Measurements from ENCODE around the gene DNAH6.
"Not testable (repeated sequence)": the region's sequence is repeated elsewhere in the genome, so short reads cannot be mapped to it uniquely, and the experiment has no call there.

DNAH6 gene

DNA sequence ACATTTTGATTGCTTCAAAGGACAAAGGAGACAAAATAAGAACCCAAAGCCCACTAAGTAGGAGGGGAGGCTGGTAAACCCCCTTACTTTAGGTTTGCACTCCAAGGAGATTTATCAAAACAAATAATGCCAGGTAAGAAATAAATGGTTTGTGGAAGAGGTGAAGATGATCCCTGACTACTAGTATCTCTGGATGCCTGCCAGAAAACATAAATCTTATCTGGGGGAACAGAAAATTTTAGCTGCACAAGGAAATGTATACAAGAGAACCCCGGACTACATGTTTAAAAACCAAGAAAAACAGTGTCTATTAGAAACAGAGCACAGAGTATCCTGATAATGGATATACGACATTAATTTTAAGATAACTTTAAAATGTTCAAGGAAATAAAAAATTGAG lies 250.5 kb downstream of the DNAH6 start:
- no peak for DNase-seq

GRCh38 chr2:84768840-84769239 lies 252.5 kb downstream of the DNAH6 start:
- DNase-seq = peak; percentile 54

GRCh38 chr2:84770280-84770679 lies 254.0 kb downstream of the DNAH6 start:
- DNase-seq = no peak

DNA sequence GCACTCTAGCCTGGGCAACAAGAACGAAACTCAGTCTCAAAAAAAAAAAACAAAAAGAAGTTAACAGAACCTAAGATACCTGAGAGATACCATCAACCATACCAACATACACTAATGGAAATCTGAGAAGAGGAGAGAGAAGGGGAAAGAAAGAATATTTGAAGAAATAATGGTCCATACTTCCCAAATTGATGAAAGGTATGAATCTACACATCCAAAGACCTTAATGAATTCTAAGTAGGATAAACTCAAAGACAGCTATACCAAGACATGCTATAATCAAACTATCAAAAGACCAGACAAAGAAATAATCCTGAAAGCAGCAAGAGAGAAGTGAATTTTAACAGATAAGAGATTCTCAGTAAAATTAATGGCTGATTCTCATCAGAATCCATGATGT lies 255.0 kb downstream of the DNAH6 start:
- DNase-seq = no peak

- DNase-seq = not testable (repeated sequence)
These were observed 257.3 kb downstream of the DNAH6 start for GRCh38 chr2:84773562-84773961.

DNA sequence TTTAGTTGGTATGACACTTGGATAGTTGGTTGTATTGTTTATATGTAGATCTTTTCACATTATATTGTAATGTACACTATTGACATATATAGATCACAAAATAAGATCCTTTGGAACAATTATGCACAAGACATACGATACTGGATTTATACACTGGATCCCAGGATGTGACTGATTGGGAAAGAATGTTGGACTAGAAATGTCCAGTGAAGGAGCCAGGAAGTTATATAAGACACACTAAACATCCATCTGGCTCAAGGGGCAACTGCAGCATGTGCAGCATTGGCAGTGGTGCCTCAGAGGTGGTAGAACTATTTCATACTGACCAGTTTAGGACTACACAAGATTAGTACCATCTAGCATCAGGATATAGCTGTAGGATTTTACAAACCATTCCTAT lies 259.7 kb downstream of the DNAH6 start:
- no peak for DNase-seq

DNA sequence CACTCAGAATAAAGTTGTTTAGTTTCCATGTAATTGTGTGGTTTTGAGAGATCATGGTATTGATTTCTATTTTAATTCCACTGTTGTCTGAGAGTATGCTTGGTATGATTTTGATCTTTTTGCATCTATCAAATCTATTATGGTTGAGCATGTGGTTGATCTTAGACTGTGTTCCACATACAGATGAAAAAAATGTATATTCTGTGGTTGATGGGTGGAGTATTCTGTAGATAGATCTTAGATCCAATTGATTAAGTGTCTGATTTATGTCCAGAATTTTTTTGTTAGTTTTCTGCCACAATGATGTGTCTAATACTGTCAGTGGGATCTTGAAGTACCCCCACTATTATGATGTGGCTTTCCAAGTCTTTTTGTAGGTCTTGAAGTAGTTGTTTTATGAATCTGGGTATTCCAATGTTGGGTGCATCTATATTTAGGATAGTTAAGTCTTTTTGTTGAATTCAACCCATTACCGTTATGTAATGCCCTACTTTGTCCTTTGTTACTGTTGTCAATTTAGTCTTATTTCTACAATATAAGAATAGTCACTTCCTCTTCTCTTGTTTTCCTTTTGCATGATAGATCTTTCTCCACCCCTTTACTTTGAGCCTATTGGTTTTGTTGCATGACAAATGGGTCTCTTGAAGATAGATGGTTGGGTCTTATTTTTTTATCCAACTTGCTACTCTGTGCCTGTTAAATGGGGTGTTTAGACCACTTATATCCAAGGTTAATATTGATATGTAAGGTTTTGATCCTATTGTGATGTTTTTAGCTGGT lies 262.8 kb downstream of the DNAH6 start:
- no peak for DNase-seq

DNA sequence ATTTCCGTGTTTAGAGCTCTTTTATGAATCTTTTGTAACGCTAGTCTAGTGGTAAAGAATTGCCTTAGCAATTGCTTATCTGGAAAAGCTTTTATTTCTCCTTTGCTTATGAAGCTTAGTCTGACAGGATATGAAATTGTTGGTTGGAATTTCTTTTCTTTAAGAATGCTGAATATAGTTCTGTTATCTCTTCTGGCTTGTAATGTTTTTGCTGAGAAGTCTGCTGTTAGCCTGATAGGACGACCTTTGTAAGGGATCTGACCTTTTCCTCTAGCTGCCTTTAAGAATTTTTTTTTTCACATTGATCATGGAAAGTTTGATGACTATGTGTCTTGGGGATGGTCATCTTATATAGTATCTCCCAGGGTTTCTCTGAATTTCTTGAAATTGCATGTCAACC lies 263.5 kb downstream of the DNAH6 start:
- no peak for DNase-seq

GRCh38 chr2:84781942-84782716 lies 265.8 kb downstream of the DNAH6 start:
- no peak for DNase-seq

DNA sequence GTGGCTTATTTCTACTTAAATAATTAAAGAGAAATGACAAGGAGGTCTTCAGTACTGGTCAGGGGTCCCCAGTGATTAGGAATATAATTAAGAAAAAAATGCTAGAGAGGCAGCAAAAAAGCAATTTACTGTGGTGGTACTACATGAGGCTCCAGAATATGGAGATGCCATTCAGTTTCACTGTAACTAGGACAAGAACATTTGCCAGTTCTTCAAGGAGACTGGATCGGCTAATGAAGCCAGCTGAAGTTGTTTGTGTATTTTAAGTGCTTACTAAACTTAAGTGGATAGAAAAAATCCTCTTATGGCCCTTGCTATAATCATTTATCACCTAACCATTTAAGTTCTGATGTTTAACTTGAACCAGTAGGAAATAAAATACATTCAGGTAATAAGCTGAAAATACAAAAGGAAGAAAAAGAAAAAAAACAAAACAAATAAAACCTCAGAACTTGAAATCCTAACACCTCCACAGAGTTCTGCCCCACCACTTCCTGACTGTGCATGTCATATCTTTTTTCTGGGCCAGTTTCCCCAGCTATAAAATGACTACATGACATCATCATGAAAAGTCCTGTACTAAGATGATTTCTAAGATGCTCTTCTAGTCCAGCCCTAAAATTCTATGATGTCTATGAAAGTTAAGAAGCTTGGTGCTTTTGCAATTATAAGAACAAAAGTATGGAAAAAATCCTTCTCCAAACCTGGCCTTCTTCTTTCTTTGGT lies 266.6 kb downstream of the DNAH6 start:
- no peak for DNase-seq

- no peak for DNase-seq
These were observed 269.7 kb downstream of the DNAH6 start for GRCh38 chr2:84785950-84786349.

- DNase-seq = no peak
These were observed 270.3 kb downstream of the DNAH6 start for GRCh38 chr2:84786601-84787000.

GRCh38 chr2:84788027-84788426 lies 271.7 kb downstream of the DNAH6 start:
- DNase-seq = no peak

DNA sequence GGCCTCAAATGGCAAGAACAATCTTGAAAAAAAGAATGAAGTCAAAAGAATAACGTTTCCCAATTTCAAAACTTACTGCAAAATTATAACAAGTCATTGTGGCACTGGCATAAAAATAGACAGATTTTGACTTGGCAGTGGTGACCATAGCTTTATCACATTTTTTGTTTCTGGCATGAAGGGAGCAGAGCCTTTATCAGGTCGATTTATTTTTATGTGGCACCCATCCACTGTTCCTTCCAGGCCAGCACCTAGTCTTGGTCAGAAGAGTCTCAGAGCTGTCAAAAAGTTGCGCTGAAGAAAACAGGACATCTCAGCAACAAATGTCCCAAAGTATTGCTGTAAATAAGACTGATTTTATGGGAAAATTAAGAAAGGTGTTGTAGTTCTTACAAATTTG lies 272.2 kb downstream of the DNAH6 start:
- DNase-seq = no peak

- no peak for DNase-seq
These were observed 276.7 kb downstream of the DNAH6 start for GRCh38 chr2:84792856-84793522.

- no peak for DNase-seq
These were observed 277.3 kb downstream of the DNAH6 start for GRCh38 chr2:84793641-84794040.

DNA sequence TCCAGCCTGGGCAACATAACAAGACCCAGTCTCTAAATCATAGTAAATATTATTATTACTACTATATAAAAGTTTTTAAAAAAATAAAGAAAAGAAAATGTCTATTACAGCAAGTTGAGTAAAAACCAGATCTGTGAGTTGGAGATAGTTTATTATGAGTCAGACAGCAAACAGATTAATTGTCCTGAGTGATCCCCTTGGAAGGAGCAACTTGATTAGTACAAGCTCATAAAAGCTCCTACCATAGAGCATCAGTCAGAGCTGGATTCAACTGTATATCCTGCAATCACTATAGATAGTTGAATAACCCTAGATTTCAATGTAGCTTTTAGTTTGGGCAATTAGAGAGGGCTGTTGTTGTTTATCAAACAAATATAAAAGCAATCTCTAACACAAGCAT lies 280.5 kb downstream of the DNAH6 start:
- DNase-seq = no peak

DNA sequence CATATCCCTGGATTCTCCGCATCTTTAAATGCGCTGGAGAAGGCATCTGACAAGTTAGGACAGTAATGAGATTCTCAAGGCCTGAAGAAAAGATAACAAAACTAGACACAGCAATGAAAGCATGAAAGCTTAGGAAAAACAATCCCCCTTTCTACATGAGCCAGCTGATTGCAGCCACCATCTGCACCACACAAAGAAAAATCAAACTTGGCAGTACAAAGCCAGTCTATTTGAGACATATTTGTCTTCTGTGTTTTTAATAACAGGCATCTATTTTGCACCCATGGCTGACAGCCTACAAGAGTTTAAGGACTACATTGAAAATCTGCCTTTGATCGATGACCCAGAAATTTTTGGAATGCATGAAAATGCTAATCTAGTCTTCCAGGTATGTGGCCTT lies 281.0 kb downstream of the DNAH6 start:
- no peak for DNase-seq

- DNase-seq = no peak
These were observed 283.5 kb downstream of the DNAH6 start for GRCh38 chr2:84799772-84800171.

DNA sequence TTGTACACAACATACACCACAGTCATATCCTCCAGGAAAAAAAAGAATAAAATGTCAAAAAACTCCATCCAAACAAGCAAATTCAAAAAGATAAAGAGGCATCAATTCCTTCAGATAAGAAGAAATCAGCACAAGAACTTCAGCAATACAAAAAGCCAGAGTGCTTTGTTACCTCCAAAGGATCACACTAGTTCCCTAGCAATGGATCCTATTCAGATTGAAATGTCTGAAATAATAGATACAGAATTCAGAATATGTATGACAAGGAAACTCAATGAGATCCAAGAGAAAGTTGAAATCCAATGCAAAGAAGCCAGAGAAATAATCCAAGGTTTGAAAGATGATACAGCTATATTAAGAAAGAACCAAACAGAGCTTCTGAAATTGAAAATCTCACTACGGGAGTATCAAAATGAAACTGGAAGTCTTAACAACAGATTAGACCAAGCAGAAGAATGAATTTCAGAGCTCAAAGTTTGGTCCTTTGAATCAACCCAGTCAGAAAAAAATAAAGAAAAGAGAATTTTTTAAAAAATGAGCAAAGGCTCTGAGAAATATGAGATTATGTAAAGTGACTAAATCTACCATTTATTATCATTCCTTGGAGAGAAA lies 284.0 kb downstream of the DNAH6 start:
- DNase-seq = no peak

GRCh38 chr2:84801811-84802210 lies 285.5 kb downstream of the DNAH6 start:
- DNase-seq = no peak

DNA sequence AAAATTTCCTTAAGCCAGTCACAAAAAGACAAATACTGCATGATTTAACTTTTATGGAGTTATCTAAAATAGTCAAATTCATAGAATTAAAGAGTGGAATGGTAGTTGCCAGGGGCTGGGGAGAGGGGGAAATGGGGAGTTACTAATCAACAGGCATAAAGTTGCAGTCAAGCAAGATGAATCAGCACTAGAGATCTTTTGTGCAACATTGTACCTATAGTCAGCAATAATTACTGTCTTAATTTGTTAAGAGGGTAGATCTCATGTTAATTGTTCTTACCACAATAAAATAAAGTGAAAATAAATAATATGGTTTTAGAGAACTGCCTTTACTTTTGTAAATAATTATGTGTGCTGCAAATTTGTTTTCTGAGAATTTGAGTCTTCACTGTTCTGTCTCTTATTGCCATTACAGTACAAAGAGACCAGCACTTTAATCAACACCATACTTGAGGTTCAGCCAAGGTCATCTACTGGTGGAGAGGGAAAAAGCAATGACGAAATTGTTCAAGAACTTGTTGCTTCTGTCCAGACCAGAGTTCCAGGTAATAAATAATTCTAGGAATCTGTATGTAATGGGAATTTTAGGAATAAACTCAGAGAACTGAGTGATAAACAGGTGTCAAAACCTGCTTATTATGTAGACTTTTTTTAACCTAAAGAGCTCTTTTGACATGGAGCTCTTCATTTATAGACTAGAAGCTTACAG lies 289.1 kb downstream of the DNAH6 start:
- no peak for DNase-seq
